Neural crest cell (in vitro differentiated cells): ENCODE data around the gene MALT1. TPM values are rescaled to one million over a fixed set of nuclear protein-coding genes. Genes with fewer than 3 reads are reported as not detected.

Experiments used
- DNase-seq: peaks from one replicate; pipeline ENCODE4 v3.0.0; 2021; ENCODE audit warnings: low read depth, mixed read lengths, low spot score
- H3K27ac Mint-ChIP-seq: one replicate; pipeline ENCODE4 v1.8.0; 2021; ENCODE audit warnings: mild to moderate bottlenecking, mixed read lengths; ENCODE audit not compliant: unreplicated experiment
- H3K27me3 Mint-ChIP-seq: 2 replicates; pipeline ENCODE4 v1.8.0; 2021; ENCODE audit warnings: low read depth, mild to moderate bottlenecking, mixed read lengths
- H3K36me3 Mint-ChIP-seq: 2 replicates; pipeline ENCODE4 v1.8.0; 2021; ENCODE audit warnings: low read depth, mild to moderate bottlenecking, mixed read lengths
- H3K4me1 Mint-ChIP-seq: 2 replicates; pipeline ENCODE4 v1.8.0; 2021; ENCODE audit warnings: mixed read lengths
- H3K4me3 Mint-ChIP-seq: one replicate; pipeline ENCODE4 v1.8.0; 2021; ENCODE audit warnings: mild to moderate bottlenecking, mixed read lengths
- H3K9me3 Mint-ChIP-seq: 2 replicates; pipeline ENCODE4 v1.8.0; 2021; ENCODE audit warnings: mixed read lengths
- CTCF ChIP-seq: fragments of 200-600 bp; sonication (generic); conservative IDR thresholded peaks from 2 replicates; pipeline ENCODE4 v1.5.0; 2021; ENCODE audit warnings: antibody characterized with exemption, mild to moderate bottlenecking
- total RNA-seq: library from RNA; stranded (reverse); gene quantifications from 2 replicates; pipeline ENCODE4 v1.2.1, GENCODE V29; 2021

MALT1 gene
- total RNA-seq, 1 donor from 2014 or later, result 17.6 TPM

GRCh38 chr18:58669731-58670378 lies 1.4 kb upstream of the MALT1 start:
- TF ChIP-seq CTCF, result no peak
- no peak overlapping the region for H3K27ac Mint-ChIP-seq
- H3K36me3 Mint-ChIP-seq, result no peaks in the 10 kb centered on the region
- H3K4me3 Mint-ChIP-seq, result peak overlapping the region; percentile 93
- H3K4me1 Mint-ChIP-seq, result peaks cover 19% of the 10 kb centered on the region
- no peaks in the 10 kb centered on the region for H3K9me3 Mint-ChIP-seq
- no peak for DNase-seq
- peaks cover 6% of the 10 kb centered on the region for H3K27me3 Mint-ChIP-seq

DNA sequence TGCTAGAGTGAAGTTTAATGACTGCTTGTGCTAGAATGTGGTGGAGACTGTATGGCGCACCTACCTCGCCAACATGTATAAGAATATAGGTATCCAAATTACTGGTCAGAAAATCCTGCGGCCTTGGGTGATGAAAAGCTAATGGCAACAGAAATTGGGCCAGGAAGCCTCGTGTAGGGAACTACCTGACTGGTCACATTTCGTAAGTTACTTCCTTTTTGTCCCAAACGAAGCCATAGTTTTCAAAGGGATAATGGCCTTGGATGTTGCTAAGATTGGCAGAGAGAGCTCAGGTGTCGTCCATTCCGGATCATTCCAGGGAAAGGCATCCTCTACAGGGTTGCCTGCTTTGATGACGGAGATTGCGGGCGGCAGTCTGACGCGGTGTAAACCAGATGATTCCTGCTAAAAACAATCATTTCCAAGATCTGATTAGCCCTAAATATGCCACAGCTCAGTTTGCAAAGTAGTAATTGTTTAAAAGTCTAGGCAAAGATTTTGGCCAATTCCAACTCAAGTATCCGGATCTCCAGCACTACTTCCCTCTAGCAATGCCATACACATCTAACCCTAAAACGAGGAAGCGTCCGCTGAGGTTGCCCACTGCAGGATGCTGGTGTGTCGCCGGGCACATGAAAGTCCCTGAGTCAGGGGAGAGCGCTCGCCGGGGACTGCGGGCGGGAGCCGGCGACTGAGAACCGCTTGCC lies 708 bp upstream of the MALT1 start:
- Mint-ChIP-seq H3K9me3 (no peaks in the 10 kb centered on the region), H3K4me3 (peak overlapping the region; percentile 93), H3K27ac (peak overlapping the region; percentile 84), H3K4me1 (peaks cover 19% of the 10 kb centered on the region), H3K27me3 (peaks cover 6% of the 10 kb centered on the region), H3K36me3 (no peaks in the 10 kb centered on the region)
- no peak for TF ChIP-seq CTCF
- DNase-seq, result no peak

DNA sequence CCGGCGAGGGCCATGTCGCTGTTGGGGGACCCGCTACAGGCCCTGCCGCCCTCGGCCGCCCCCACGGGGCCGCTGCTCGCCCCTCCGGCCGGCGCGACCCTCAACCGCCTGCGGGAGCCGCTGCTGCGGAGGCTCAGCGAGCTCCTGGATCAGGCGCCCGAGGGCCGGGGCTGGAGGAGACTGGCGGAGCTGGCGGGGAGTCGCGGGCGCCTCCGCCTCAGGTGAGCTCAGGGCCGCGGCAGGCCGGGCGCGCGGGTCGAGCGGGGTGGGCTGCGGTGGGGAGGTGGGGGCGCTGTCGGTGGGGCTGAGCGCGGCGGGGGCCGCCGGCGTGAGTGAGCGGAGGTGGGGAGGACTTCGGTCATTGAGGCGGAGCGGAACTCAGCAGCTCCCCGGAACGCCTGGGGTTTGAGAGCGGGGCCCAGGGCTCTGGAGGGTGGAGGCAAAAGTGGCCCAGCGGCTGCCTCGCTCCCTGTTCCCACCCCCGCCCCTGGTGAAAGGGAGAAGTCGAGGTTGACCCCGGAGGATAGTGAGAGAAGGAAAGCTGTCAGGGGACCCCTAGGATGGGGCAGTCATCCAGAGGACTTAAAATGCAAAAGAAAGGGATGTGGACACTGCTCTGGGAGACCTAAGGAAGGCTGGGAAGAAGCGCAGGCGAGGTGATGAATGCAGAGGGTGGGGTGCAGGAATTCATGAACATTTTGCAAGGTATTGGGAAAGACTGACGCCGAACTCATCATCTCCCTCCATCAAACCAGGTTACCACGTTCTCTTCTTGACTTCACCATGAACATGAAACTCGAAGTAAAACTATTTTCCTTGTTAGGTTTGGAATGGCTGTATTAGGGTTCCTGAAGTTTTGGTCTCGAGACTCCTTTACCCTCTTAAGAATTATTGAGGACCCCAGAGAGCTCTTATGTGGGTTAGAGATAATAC lies 633 bp downstream of the MALT1 start:
- H3K27me3 Mint-ChIP-seq, result peaks cover 6% of the 10 kb centered on the region
- no peak for DNase-seq

GRCh38 chr18:58674159-58674558 lies 2.9 kb downstream of the MALT1 start:
- Mint-ChIP-seq H3K27ac (no peak overlapping the region), H3K9me3 (no peaks in the 10 kb centered on the region), H3K27me3 (peaks cover 4% of the 10 kb centered on the region), H3K4me1 (peaks cover 19% of the 10 kb centered on the region), H3K36me3 (peaks cover 3% of the 10 kb centered on the region), H3K4me3 (peak overlapping the region; percentile 38)
- TF ChIP-seq CTCF, result no peak
- DNase-seq, result no peak

More for the DNA sequence above, 633 bp downstream of the MALT1 start:
- H3K27ac Mint-ChIP-seq, result peak overlapping the region; percentile 83
- H3K4me3 Mint-ChIP-seq, result peak overlapping the region; percentile 95
- H3K9me3 Mint-ChIP-seq, result no peaks in the 10 kb centered on the region
- peak; percentile 21 for TF ChIP-seq CTCF
- peaks cover 19% of the 10 kb centered on the region for H3K4me1 Mint-ChIP-seq
- peaks cover 3% of the 10 kb centered on the region for H3K36me3 Mint-ChIP-seq

GRCh38 chr18:58674863-58675472 lies 3.7 kb downstream of the MALT1 start:
- Mint-ChIP-seq H3K9me3 (no peaks in the 10 kb centered on the region), H3K27me3 (no peaks in the 10 kb centered on the region), H3K4me1 (peaks cover 19% of the 10 kb centered on the region), H3K27ac (no peak overlapping the region), H3K36me3 (peaks cover 3% of the 10 kb centered on the region), H3K4me3 (peak overlapping the region; percentile 29)
- DNase-seq, result no peak
- no peak for TF ChIP-seq CTCF
